Keratinocyte (primary cell): Measurements from ENCODE around the gene FAM170B. TPM values are rescaled to one million over a fixed set of nuclear protein-coding genes. Genes with fewer than 3 reads are reported as not detected.

Source experiments
- DNase-seq: peaks from one replicate; pipeline ENCODE4 v3.0.0-alpha.2; 2011; ENCODE audit warnings: low read depth, missing footprints, low spot score
- FAIRE-seq: peaks from 2 replicates; lab custom pipeline; 2011; peaks lifted over from hg19 to GRCh38; lab: Jason Lieb, UNC
- H2AFZ ChIP-seq: 2 replicates; pipeline ENCODE4 v1.6.0; 2012; ENCODE audit warnings: low read length, control low read depth, inconsistent platforms; ENCODE audit not compliant: control insufficient read depth
- H3K27ac ChIP-seq: 2 replicates; pipeline ENCODE4 v1.5.1; 2011; ENCODE audit warnings: low read length; ENCODE audit not compliant: control insufficient read depth, insufficient read depth
- H3K27me3 ChIP-seq: 3 replicates; pipeline ENCODE4 v1.6.0; 2011; ENCODE audit warnings: low read length; ENCODE audit not compliant: control insufficient read depth, insufficient read depth; ENCODE audit errors: extremely low read depth
- H3K36me3 ChIP-seq, 2 experiments: 2 replicates in 1 of 2; 3 replicates in 1 of 2; pipeline ENCODE4 v1.5.1; 2011; ENCODE audit warnings: low read length in 2 of 2, mild to moderate bottlenecking in 1 of 2; ENCODE audit not compliant: control insufficient read depth in 2 of 2, insufficient read depth in 2 of 2; ENCODE audit errors: extremely low read depth in 1 of 2
- H3K4me1 ChIP-seq: 3 replicates; pipeline ENCODE4 v1.5.1; 2011; ENCODE audit warnings: low read length; ENCODE audit not compliant: control insufficient read depth, insufficient read depth; ENCODE audit errors: extremely low read depth
- H3K4me2 ChIP-seq: 3 replicates; pipeline ENCODE4 v1.6.0; 2011; ENCODE audit warnings: low read depth, low read length; ENCODE audit not compliant: control insufficient read depth, insufficient read depth; ENCODE audit errors: extremely low read depth
- H3K4me3 ChIP-seq, 3 experiments: fragments of 200-600 bp in 1 of 3; sonication (generic) in 1 of 3; 2 replicates in 2 of 3; 3 replicates in 1 of 3; pipeline ENCODE4 v1.5.1; 2011 to 2016; ENCODE audit warnings: low read length in 3 of 3, mild to moderate bottlenecking in 3 of 3, control low read depth in 2 of 3, inconsistent platforms in 1 of 3, low read depth in 1 of 3, mixed read lengths in 1 of 3, mixed run types in 1 of 3, moderate library complexity in 1 of 3; ENCODE audit not compliant: control insufficient read depth in 2 of 3, insufficient read depth in 2 of 3; ENCODE audit errors: extremely low read depth in 1 of 3
- H3K79me2 ChIP-seq: 2 replicates; pipeline ENCODE4 v1.6.0; 2012; ENCODE audit warnings: low read length; ENCODE audit not compliant: control insufficient read depth, insufficient read depth
- H3K9ac ChIP-seq: 3 replicates; pipeline ENCODE4 v1.6.0; 2011; ENCODE audit warnings: low read length; ENCODE audit not compliant: control insufficient read depth, insufficient read depth; ENCODE audit errors: extremely low read depth
- H3K9me1 ChIP-seq: 3 replicates; pipeline ENCODE4 v1.6.0; 2011; ENCODE audit warnings: low read length; ENCODE audit not compliant: control insufficient read depth, insufficient read depth; ENCODE audit errors: extremely low read depth
- H3K9me3 ChIP-seq: 2 replicates; pipeline ENCODE4 v1.5.1; 2012; ENCODE audit warnings: low read depth, low read length; ENCODE audit not compliant: control insufficient read depth
- H4K20me1 ChIP-seq: 3 replicates; pipeline ENCODE4 v1.6.0; 2011; ENCODE audit warnings: low read length; ENCODE audit not compliant: control insufficient read depth, insufficient read depth; ENCODE audit errors: extremely low read depth
- CTCF ChIP-seq, 3 experiments: IDR thresholded peaks in 1 of 3; conservative IDR thresholded peaks in 1 of 3; optimal IDR thresholded peaks in 1 of 3; 2 replicates in 2 of 3; 3 replicates in 1 of 3; pipeline versions ENCODE3 to v1.5.1; 2011; ENCODE audit warnings: low read length in 3 of 3, mild to moderate bottlenecking in 3 of 3, moderate library complexity in 2 of 3, control low read depth in 1 of 3, inconsistent platforms in 1 of 3; ENCODE audit not compliant: insufficient read depth in 2 of 3; ENCODE audit errors: extremely low read depth in 1 of 3
- EZH2 ChIP-seq: IDR thresholded peaks from one replicate; pipeline ENCODE4 v1.6.1; 2012; ENCODE audit warnings: inconsistent platforms, mild to moderate bottlenecking, low read length, moderate library complexity
- dilution Hi-C: fragments of 300-500 bp; cut with MboI; formaldehyde crosslinking; loops from one replicate; pipeline ENCODE4 v1.7.0; 2020; ENCODE audit warnings: low sequenced_read_pairs; ENCODE audit not compliant: extremely low pct_ligation_motif_present
- polyA plus RNA-seq, 5 experiments: library from polyadenylated mRNA; depleted of rRNA in 3 of 5; stranded (reverse) in 3 of 5; stranded (forward) in 1 of 5; unstranded in 1 of 5; fragments of >200 nt; gene quantifications; 1 replicate in 1 of 5; 2 replicates in 3 of 5; 3 replicates in 1 of 5; pipeline versions ENCODE4 v1.2.1 to v1.2.3, GENCODE V29; 2011 to 2012; ENCODE audit warnings: missing spikeins in 2 of 5, low read depth in 1 of 5, low replicate concordance in 1 of 5

Gene FAM170B
- polyA plus RNA-seq, 1 donor (not counting 4 experiments of a cell fraction or from before 2014, with no cell fraction given), result not detected

- no peak overlapping the region for H3K4me3 ChIP-seq
- no peak overlapping the region for H2AFZ ChIP-seq
- DNase-seq (no peak), FAIRE-seq (no peak)
- H3K27me3 ChIP-seq, result no peaks in the 10 kb centered on the region
- H3K79me2 ChIP-seq, result no peaks in the 10 kb centered on the region
- H3K9ac ChIP-seq, result no peak overlapping the region
- H3K4me1 ChIP-seq, result no peaks in the 10 kb centered on the region
- no peak for TF ChIP-seq EZH2
- no peak for TF ChIP-seq CTCF (optimal IDR thresholded peaks at IDR 0.05 in 1 of 3, IDR thresholded peaks at IDR 0.05 in 1 of 3, conservative IDR thresholded peaks at IDR 0.05 in 1 of 3; ENCODE audit: extremely low read depth in 1 of 3, insufficient read depth in 2 of 3, low read length in 3 of 3)
- H4K20me1 ChIP-seq, result no peaks in the 10 kb centered on the region
- H3K9me1 ChIP-seq, result no peaks in the 10 kb centered on the region
- no peak overlapping the region for H3K4me2 ChIP-seq
- H3K36me3 ChIP-seq, result no peaks in the 10 kb centered on the region
- dilution Hi-C loops, result no loop called here
- no peaks in the 10 kb centered on the region for H3K9me3 ChIP-seq
- no peak overlapping the region for H3K27ac ChIP-seq
Observed at GRCh38 chr10:49168171-49168540, 34.3 kb upstream of the FAM170B start.

- Histone ChIP-seq H3K9me3 (no peaks in the 10 kb centered on the region), H3K27me3 (no peaks in the 10 kb centered on the region), H3K27ac (no peak overlapping the region), H3K9me1 (no peaks in the 10 kb centered on the region), H3K4me2 (no peak overlapping the region), H3K36me3 (no peaks in the 10 kb centered on the region), H4K20me1 (no peaks in the 10 kb centered on the region), H3K4me3 (no peak overlapping the region), H3K79me2 (no peaks in the 10 kb centered on the region), H3K4me1 (no peaks in the 10 kb centered on the region), H2AFZ (no peak overlapping the region), H3K9ac (no peak overlapping the region)
- TF ChIP-seq CTCF (optimal IDR thresholded peaks at IDR 0.05 in 1 of 3, IDR thresholded peaks at IDR 0.05 in 1 of 3, conservative IDR thresholded peaks at IDR 0.05 in 1 of 3; ENCODE audit: extremely low read depth in 1 of 3, insufficient read depth in 2 of 3, low read length in 3 of 3), result no peak
- TF ChIP-seq EZH2, result no peak
- dilution Hi-C loops, result no loop called here
- FAIRE-seq (no peak), DNase-seq (no peak)
Observed at GRCh38 chr10:49167425-49168170, 33.8 kb upstream of the FAM170B start.
